Vagina (tissue), 2 donors: ENCODE data around the gene C9orf50. TPM values are rescaled to one million over a fixed set of nuclear protein-coding genes. Genes with fewer than 3 reads are reported as not detected.

Source experiments
- DNase-seq, 2 donors: peaks; one replicate each; pipeline ENCODE4 v3.0.0-alpha.2; 2017; ENCODE audit errors: extremely low spot score in 2 of 2
- H3K27ac ChIP-seq: fragments of 200-600 bp; sonication (generic); one replicate; pipeline ENCODE4 v1.5.1; 2019
- H3K27me3 ChIP-seq: fragments of 200-600 bp; sonication (generic); one replicate; pipeline ENCODE4 v1.5.1; 2019
- H3K36me3 ChIP-seq, 2 donors: fragments of 200-600 bp; sonication (generic); one replicate each; pipeline ENCODE4 v1.5.1; 2017 to 2019
- H3K4me1 ChIP-seq: fragments of 200-600 bp; sonication (generic); one replicate; pipeline ENCODE4 v1.5.1; 2019
- H3K4me3 ChIP-seq, 2 donors: fragments of 200-600 bp; sonication (generic); 1 replicate in 1 of 2; 2 replicates in 1 of 2; pipeline ENCODE4 v1.5.1; 2016 to 2019
- H3K9me3 ChIP-seq: fragments of 200-600 bp; sonication (generic); one replicate; pipeline ENCODE4 v1.5.1; 2019
- CTCF ChIP-seq, 3 experiments: fragments of 450-650 bp in 2 of 3; fragments of 200-600 bp in 1 of 3; sonication (generic) in 1 of 3; IDR thresholded peaks; one replicate each; pipeline ENCODE4 v1.5.1; 2017 to 2019; ENCODE audit warnings: antibody characterized with exemption in 3 of 3, mild to moderate bottlenecking in 2 of 3, moderate library complexity in 2 of 3
- POLR2A ChIP-seq, 2 donors: fragments of 450-650 bp; IDR thresholded peaks; one replicate each; pipeline ENCODE4 v1.6.1; 2017; ENCODE audit warnings: antibody characterized with exemption in 2 of 2, mild to moderate bottlenecking in 2 of 2, moderate library complexity in 2 of 2
- POLR2AphosphoS5 ChIP-seq, 2 donors: sonication (generic); formaldehyde crosslinking; IDR thresholded peaks; one replicate each; pipeline ENCODE4 v1.9.0; 2017; ENCODE audit warnings: antibody characterized with exemption in 2 of 2, mild to moderate bottlenecking in 2 of 2, low read depth in 1 of 2; ENCODE audit not compliant: insufficient read depth in 1 of 2
- intact Hi-C: fragments of 100-400 bp; cut with DNase I; formaldehyde crosslinking; loops from one replicate; pipeline ENCODE4 v1.15.1; 2023
- total RNA-seq: library from RNA; depleted of rRNA; stranded (reverse); fragments of >200 nt; gene quantifications from one replicate; pipeline ENCODE4 v1.2.3, GENCODE V29; 2016

C9orf50 gene
- total RNA-seq, 1 donor from 2014 or later: not detected

- no peaks in the 10 kb centered on the region for H3K27me3 ChIP-seq
- H3K27ac ChIP-seq: peak overlapping the region; percentile 95
- H3K4me3 ChIP-seq: no peak overlapping the region
- no peaks in the 10 kb centered on the region for H3K9me3 ChIP-seq
- H3K4me1 ChIP-seq: peaks cover 42% of the 10 kb centered on the region
- no peak for DNase-seq
- intact Hi-C loops: no loop called here
- H3K36me3 ChIP-seq: no peaks in the 10 kb centered on the region
- TF ChIP-seq CTCF (IDR thresholded peaks at IDR 0.05): no peak
- TF ChIP-seq POLR2A (IDR thresholded peaks at IDR 0.05): no peak
- no peak for TF ChIP-seq POLR2AphosphoS5 (IDR thresholded peaks at IDR 0.05; ENCODE audit: insufficient read depth in 1 of 2, low read depth in 1 of 2)
Measured at GRCh38 chr9:129612123-129612522, 8.8 kb downstream of the C9orf50 start.

DNA sequence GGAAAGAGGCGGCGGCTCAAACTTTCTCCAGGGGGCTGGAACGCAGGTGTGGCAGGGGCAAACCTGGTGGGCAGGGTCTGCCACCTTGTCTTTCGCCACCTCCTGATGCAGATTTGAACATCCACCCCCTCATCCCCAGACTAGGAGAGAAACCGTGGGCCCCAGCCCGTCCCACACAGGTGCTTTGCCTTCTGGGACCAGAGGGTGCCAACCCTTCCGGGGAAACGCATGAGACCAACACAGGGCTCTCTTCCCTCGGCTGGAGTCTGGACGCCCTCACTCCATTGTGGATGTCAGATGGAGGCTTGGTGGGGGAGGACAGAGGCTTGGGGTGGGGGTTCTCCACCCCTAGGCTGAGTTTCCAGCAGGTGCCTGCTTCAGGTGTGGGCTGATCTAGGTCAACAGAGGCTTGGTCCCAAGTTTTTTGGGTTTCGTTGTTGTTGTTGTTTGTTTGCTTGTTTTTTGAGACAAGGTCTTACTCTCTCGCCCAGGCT, 9.5 kb downstream of the C9orf50 start:
- no peak for TF ChIP-seq POLR2AphosphoS5 (IDR thresholded peaks at IDR 0.05; ENCODE audit: insufficient read depth in 1 of 2, low read depth in 1 of 2)
- TF ChIP-seq CTCF (IDR thresholded peaks at IDR 0.05): no peak
- TF ChIP-seq POLR2A (IDR thresholded peaks at IDR 0.05): no peak
- no peaks in the 10 kb centered on the region for H3K27me3 ChIP-seq
- H3K4me3 ChIP-seq: peak overlapping the region; percentile 54 to 75
- peaks cover 50% of the 10 kb centered on the region for H3K4me1 ChIP-seq
- DNase-seq: no peak
- intact Hi-C loops: loop anchor here (2.0 kb wide), 2 partner anchors 437 to 473 kb away; no protein-coding TSS in a partner anchor
- no peaks in the 10 kb centered on the region for H3K9me3 ChIP-seq
- peak overlapping the region; percentile 95 for H3K27ac ChIP-seq
- H3K36me3 ChIP-seq: no peaks in the 10 kb centered on the region

- Histone ChIP-seq H3K27ac (peak overlapping the region; percentile 95), H3K4me3 (peak overlapping the region; percentile 54 to 75), H3K4me1 (peaks cover 52% of the 10 kb centered on the region), H3K27me3 (no peaks in the 10 kb centered on the region), H3K36me3 (no peaks in the 10 kb centered on the region), H3K9me3 (no peaks in the 10 kb centered on the region)
- TF ChIP-seq POLR2AphosphoS5 (IDR thresholded peaks at IDR 0.05; ENCODE audit: insufficient read depth in 1 of 2, low read depth in 1 of 2) (peak in 1 of 2 donors; percentile 42), CTCF (IDR thresholded peaks at IDR 0.05) (peak; percentile 97 to 99 (median 98)), POLR2A (IDR thresholded peaks at IDR 0.05) (no peak)
- intact Hi-C loops: loop anchor here (1.0 to 2.0 kb wide), 3 partner anchors 41 to 472 kb away; no protein-coding TSS in a partner anchor
- DNase-seq: no peak
Measured at GRCh38 chr9:129610473-129611306, 10.2 kb downstream of the C9orf50 start.

DNA sequence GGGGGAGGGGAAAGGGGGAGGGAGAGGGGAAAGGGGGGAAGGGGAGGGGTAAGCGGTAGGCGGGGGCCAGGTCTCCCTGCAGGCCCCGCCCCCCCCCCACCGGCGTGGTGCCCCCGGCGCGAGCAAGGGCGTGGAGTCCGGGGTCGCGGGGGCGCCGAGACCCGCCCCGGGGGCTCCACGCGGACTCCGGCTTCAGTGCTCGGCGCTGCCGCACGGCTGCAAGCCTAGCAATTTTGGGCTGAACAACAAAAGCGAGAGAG, 10.8 kb downstream of the C9orf50 start:
- no peaks in the 10 kb centered on the region for H3K27me3 ChIP-seq
- no peaks in the 10 kb centered on the region for H3K36me3 ChIP-seq
- intact Hi-C loops: loop anchor here (1.0 to 2.0 kb wide), 3 partner anchors 41 to 471 kb away; no protein-coding TSS in a partner anchor
- DNase-seq: no peak
- peaks cover 52% of the 10 kb centered on the region for H3K4me1 ChIP-seq
- peak overlapping the region; percentile 54 to 75 for H3K4me3 ChIP-seq
- TF ChIP-seq CTCF (IDR thresholded peaks at IDR 0.05) (no peak), POLR2AphosphoS5 (IDR thresholded peaks at IDR 0.05; ENCODE audit: insufficient read depth in 1 of 2, low read depth in 1 of 2) (no peak), POLR2A (IDR thresholded peaks at IDR 0.05) (no peak)
- peak overlapping the region; percentile 95 for H3K27ac ChIP-seq
- no peaks in the 10 kb centered on the region for H3K9me3 ChIP-seq
